K562 (cell line): ENCODE measurements around the gene LMNB1. TPM values are rescaled to one million over a fixed set of nuclear protein-coding genes. Genes with fewer than 3 reads are reported as not detected.

Source experiments
- AFF4 ChIP-seq: sonication (generic); formaldehyde crosslinking; IDR thresholded peaks from 2 replicates; pipeline ENCODE4 v1.8.0; 2023; ENCODE audit warnings: mild to moderate bottlenecking, missing genetic modification reagents
- ATF1 ChIP-seq, 2 experiments: fragments of 450-650 bp in 1 of 2; IDR thresholded peaks; 2 replicates each; pipeline ENCODE4 v1.6.1; 2016; ENCODE audit warnings: missing compliant biosample characterization in 1 of 2, missing genetic modification characterization in 1 of 2
- BRD9 ChIP-seq: fragments of 450-650 bp; IDR thresholded peaks from 2 replicates; pipeline ENCODE4 v1.6.1; 2018; ENCODE audit warnings: low read depth; ENCODE audit not compliant: partially characterized antibody
- CXXC5 ChIP-seq: fragments of 250-450 bp; sonication (Bioruptor Pico); IDR thresholded peaks from 2 replicates; pipeline ENCODE4 v1.8.0; 2022; ENCODE audit warnings: inconsistent platforms, mild to moderate bottlenecking, moderate library complexity
- ELF1 ChIP-seq: fragments of 200-800 bp; sonication (Bioruptor generic); IDR thresholded peaks from 2 replicates; pipeline ENCODE4 v1.6.1; 2016; ENCODE audit warnings: missing genetic modification characterization, missing compliant biosample characterization
- ETS1 ChIP-seq: conservative IDR thresholded peaks from 2 replicates; pipeline ENCODE4 v1.6.1; 2011; ENCODE audit warnings: low read depth, mild to moderate bottlenecking, low read length; ENCODE audit not compliant: control insufficient read depth
- ETV1 ChIP-seq: fragments of 450-650 bp; conservative IDR thresholded peaks from 2 replicates; pipeline ENCODE4 v1.6.1; 2016; ENCODE audit warnings: missing genetic modification characterization, control low read depth, low read depth, missing compliant biosample characterization
- GABPA ChIP-seq: fragments of 200-800 bp; sonication (Bioruptor generic); conservative IDR thresholded peaks from 2 replicates; pipeline ENCODE4 v1.6.1; 2016; ENCODE audit warnings: low read depth, missing genetic modification characterization, missing compliant biosample characterization
- GATAD2A ChIP-seq: fragments of 450-650 bp; IDR thresholded peaks from 2 replicates; pipeline ENCODE4 v1.6.1; 2017
- NONO ChIP-seq, 2 experiments: fragments of 200-400 bp in 1 of 2; fragments of 450-650 bp in 1 of 2; formaldehyde crosslinking in 1 of 2; IDR thresholded peaks; 2 replicates each; pipeline ENCODE4 v1.6.1; 2017; ENCODE audit warnings: low read depth in 2 of 2, mild to moderate bottlenecking in 2 of 2, moderate library complexity in 2 of 2, low read length in 1 of 2
- RBM22 ChIP-seq: fragments of 200-400 bp; formaldehyde crosslinking; IDR thresholded peaks from 2 replicates; pipeline ENCODE4 v1.6.1; 2018; ENCODE audit warnings: low read length, low read depth; ENCODE audit not compliant: poor library complexity, severe bottlenecking
- SMC3 ChIP-seq: conservative IDR thresholded peaks from 2 replicates; pipeline ENCODE4 v1.6.1; 2011; ENCODE audit warnings: low read depth, low read length, improper control_type of control experiment; ENCODE audit not compliant: insufficient read depth
- SNIP1 ChIP-seq: fragments of 450-650 bp; IDR thresholded peaks from 2 replicates; pipeline ENCODE4 v1.7.1; 2017; ENCODE audit warnings: low read depth, mild to moderate bottlenecking
- TAF1 ChIP-seq: IDR thresholded peaks from 2 replicates; pipeline ENCODE4 v1.6.1; 2011; ENCODE audit warnings: mild to moderate bottlenecking, low read length, moderate library complexity; ENCODE audit not compliant: insufficient read depth, control insufficient read depth, severe bottlenecking; ENCODE audit errors: extremely low read depth
- USF1 ChIP-seq: sonication (generic); formaldehyde crosslinking; IDR thresholded peaks from 2 replicates; pipeline ENCODE4 v1.9.0; 2022; ENCODE audit warnings: mild to moderate bottlenecking, missing genetic modification reagents
- ZBTB7A ChIP-seq: IDR thresholded peaks from 2 replicates; pipeline ENCODE4 v1.6.1; 2011; ENCODE audit warnings: low read depth, mild to moderate bottlenecking, low read length, moderate library complexity, borderline replicate concordance; ENCODE audit not compliant: control insufficient read depth
- ZNF384 ChIP-seq: IDR thresholded peaks from 2 replicates; pipeline ENCODE4 v1.6.1; 2012; ENCODE audit warnings: low read depth, low read length, improper control_type of control experiment
- ZNF740 ChIP-seq, 3 experiments: fragments of 200-800 bp in 1 of 3; sonication (Bioruptor generic) in 1 of 3; sonication (generic) in 1 of 3; formaldehyde crosslinking in 1 of 3; IDR thresholded peaks; 2 replicates each; pipeline versions ENCODE4 v1.6.1 to v1.8.0; 2016 to 2022; ENCODE audit warnings: mild to moderate bottlenecking in 2 of 3, missing compliant biosample characterization in 2 of 3, missing genetic modification characterization in 2 of 3, missing genetic modification reagents in 1 of 3
- ZSCAN32 ChIP-seq: fragments of 450-650 bp; formaldehyde crosslinking; IDR thresholded peaks from 2 replicates; pipeline ENCODE4 v1.4.0; 2020; ENCODE audit warnings: mild to moderate bottlenecking, moderate library complexity
- polyA plus RNA-seq, 8 experiments: library from polyadenylated mRNA; depleted of rRNA in 4 of 8; stranded (reverse) in 5 of 8; unstranded in 3 of 8; fragments of >200 nt; fragmentation: Nextera tagmentation in 2 of 8; fragmentation: Illumina TruSeq in 1 of 8; extraction: Ambion mirVana in 2 of 8; extraction: Trizol in 1 of 8; gene quantifications; 2 replicates each; pipeline versions ENCODE4 v1.2.1 to v1.2.3, GENCODE V29; 2011 to 2014; ENCODE audit warnings: inconsistent platforms in 1 of 8, missing spikeins in 1 of 8
- total RNA-seq, 7 experiments: library from RNA; depleted of rRNA in 6 of 7; stranded (reverse); fragments of >200 nt in 6 of 7; fragmentation: Illumina TruSeq in 2 of 7; extraction: Trizol in 2 of 7; gene quantifications; 2 replicates each; pipeline versions ENCODE4 v1.2.1 to v1.2.3, GENCODE V29; 2011 to 2021; ENCODE audit warnings: low replicate concordance in 1 of 7

Gene LMNB1
- total and polyA plus RNA-seq, 9 of the 15 experiments (the other 6 are each of a cell fraction or from before 2014, with no cell fraction given) = 2.8 to 190 (median 131) TPM

- peak; percentile 64; the same call in 1 of the 2 replicates for TF ChIP-seq ETS1
- TF ChIP-seq ZBTB7A = peak; percentile 56
- TF ChIP-seq GATAD2A = no peak
- TF ChIP-seq ZSCAN32 = no peak
- TF ChIP-seq USF1 = no peak
- TF ChIP-seq TAF1 = peak; percentile 97
- TF ChIP-seq RBM22 = peak; percentile 82
- 0 out of 4 replicates have a peak, but pooled peaks of 1 of the 2 experiments have one; percentile 10 for TF ChIP-seq NONO (IDR thresholded peaks at IDR 0.05; ENCODE audit: low read depth in 2 of 2, low read length in 1 of 2)
- no peak for TF ChIP-seq SMC3
- no peak; the same call in 1 of the 2 replicates for TF ChIP-seq ELF1 (tag)
- no peak for TF ChIP-seq ZNF384
- peak; percentile 48; the same call in 1 of the 2 replicates for TF ChIP-seq AFF4 (CRISPR knock-in tag)
- TF ChIP-seq ATF1 (CRISPR knock-in tag; IDR thresholded peaks at IDR 0.05) = no peak
- peak; percentile 90 for TF ChIP-seq ATF1 (tag; IDR thresholded peaks at IDR 0.05)
- 0 out of 2 replicates have a peak, but pooled peaks have one; percentile 10 for TF ChIP-seq ZNF740 (CRISPR knock-in tag; IDR thresholded peaks at IDR 0.05)
- TF ChIP-seq ZNF740 (tag; IDR thresholded peaks at IDR 0.05) = no peak
- TF ChIP-seq GABPA = peak; percentile 82
- TF ChIP-seq BRD9 = no peak
- TF ChIP-seq SNIP1 = no peak
- TF ChIP-seq ETV1 (tag) = 0 out of 2 replicates have a peak, but pooled peaks have one; percentile 40
- peak; percentile 90 for TF ChIP-seq CXXC5 (CRISPR knock-in tag)
Observed at GRCh38 chr5:126777975-126778674, 1.2 kb downstream of the LMNB1 start (continued).
